Gastrocnemius medialis (tissue), 4 donors: ENCODE results near the gene ALX3.
"Not testable (repeated sequence)": the region's sequence is repeated elsewhere in the genome, so short reads cannot be mapped to it uniquely, and the experiment has no call there.

ENCODE experiments used
- POLR2A ChIP-seq, 2 donors: fragments of 450-650 bp; IDR thresholded peaks; one replicate each; pipeline ENCODE4 v1.6.1; 2017; ENCODE audit warnings: antibody characterized with exemption in 2 of 2, mild to moderate bottlenecking in 2 of 2, moderate library complexity in 2 of 2
- TF ChIP-seq, protein P1 (sequence below), 5 experiments: fragments of 450-650 bp in 3 of 5; fragments of 200-600 bp in 2 of 5; sonication (generic) in 2 of 5; IDR thresholded peaks in 4 of 5; conservative IDR thresholded peaks in 1 of 5; 1 replicate in 4 of 5; 2 replicates in 1 of 5; pipeline ENCODE4 v1.5.1; 2016 to 2019; ENCODE audit warnings: antibody characterized with exemption in 5 of 5, mild to moderate bottlenecking in 3 of 5, moderate library complexity in 3 of 5

GRCh38 chr1:110079995-110080394, 9.5 kb upstream of the ALX3 start:
- TF ChIP-seq, protein P1, sequence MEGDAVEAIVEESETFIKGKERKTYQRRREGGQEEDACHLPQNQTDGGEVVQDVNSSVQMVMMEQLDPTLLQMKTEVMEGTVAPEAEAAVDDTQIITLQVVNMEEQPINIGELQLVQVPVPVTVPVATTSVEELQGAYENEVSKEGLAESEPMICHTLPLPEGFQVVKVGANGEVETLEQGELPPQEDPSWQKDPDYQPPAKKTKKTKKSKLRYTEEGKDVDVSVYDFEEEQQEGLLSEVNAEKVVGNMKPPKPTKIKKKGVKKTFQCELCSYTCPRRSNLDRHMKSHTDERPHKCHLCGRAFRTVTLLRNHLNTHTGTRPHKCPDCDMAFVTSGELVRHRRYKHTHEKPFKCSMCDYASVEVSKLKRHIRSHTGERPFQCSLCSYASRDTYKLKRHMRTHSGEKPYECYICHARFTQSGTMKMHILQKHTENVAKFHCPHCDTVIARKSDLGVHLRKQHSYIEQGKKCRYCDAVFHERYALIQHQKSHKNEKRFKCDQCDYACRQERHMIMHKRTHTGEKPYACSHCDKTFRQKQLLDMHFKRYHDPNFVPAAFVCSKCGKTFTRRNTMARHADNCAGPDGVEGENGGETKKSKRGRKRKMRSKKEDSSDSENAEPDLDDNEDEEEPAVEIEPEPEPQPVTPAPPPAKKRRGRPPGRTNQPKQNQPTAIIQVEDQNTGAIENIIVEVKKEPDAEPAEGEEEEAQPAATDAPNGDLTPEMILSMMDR (IDR thresholded peaks at IDR 0.05 in 4 of 5, conservative IDR thresholded peaks at IDR 0.05 in 1 of 5): not testable (repeated sequence)
- not testable (repeated sequence) for TF ChIP-seq POLR2A (IDR thresholded peaks at IDR 0.05)
